Dermis blood vessel endothelial cell (primary cell): ENCODE measurements around the gene PITPNM3. TPM values are rescaled to one million over a fixed set of nuclear protein-coding genes. Genes with fewer than 3 reads are reported as not detected.
"Not testable (repeated sequence)": the region's sequence is repeated elsewhere in the genome, so short reads cannot be mapped to it uniquely, and the experiment has no call there.

Source experiments
- DNase-seq: peaks from one replicate; pipeline ENCODE4 v3.0.0; 2010
- total RNA-seq: library from RNA; depleted of rRNA; stranded (reverse); fragments of >200 nt; gene quantifications from 2 replicates; pipeline ENCODE4 v1.2.3, GENCODE V29; 2014

The PITPNM3 gene
- total RNA-seq, 1 donor from 2014 or later: 0.34 TPM

DNA sequence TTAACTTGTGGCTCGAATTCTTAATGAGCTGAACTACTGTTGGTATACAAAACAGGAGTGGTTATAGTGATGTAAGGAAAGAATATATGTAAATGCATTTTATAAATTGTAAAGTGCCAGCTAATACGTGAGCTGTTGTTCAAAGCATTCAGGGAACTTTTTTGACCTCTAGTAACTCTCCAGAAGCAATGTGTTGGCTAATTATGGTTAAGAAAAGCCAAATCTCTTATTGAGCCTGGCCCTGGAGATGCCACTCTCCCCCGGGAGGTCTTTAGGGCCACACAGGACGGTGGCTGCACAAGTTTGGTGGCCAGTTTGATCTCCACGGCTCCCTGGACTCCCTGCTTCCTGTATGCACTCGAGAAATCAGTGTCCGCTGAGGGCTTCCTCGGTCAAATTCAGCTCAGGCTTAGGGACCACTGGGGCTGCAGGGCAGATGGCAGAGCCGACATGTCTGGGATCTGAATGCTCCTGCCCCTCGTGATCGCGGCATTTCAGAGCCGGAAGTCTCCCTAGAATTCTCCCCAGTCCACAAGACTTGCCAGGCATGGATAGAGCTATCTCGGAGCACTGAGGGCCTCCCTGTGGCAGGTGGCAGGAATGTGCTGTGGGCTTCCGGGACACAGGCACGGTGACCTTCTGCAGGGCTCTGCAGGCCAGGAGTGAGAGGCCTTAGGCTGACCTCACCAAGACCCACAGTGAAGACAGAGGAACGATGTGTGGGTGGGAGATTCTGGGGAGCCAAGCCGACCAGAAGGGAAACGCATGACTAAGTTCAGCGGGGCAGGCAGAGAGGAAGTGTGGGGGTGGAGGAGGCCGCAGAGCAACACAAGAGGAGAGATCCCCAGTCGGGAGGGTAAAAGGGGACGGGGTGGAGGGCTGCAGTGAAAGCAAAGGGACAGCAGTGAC lies 18.6 kb upstream of the PITPNM3 start:
- peak; percentile 76 for DNase-seq

DNA sequence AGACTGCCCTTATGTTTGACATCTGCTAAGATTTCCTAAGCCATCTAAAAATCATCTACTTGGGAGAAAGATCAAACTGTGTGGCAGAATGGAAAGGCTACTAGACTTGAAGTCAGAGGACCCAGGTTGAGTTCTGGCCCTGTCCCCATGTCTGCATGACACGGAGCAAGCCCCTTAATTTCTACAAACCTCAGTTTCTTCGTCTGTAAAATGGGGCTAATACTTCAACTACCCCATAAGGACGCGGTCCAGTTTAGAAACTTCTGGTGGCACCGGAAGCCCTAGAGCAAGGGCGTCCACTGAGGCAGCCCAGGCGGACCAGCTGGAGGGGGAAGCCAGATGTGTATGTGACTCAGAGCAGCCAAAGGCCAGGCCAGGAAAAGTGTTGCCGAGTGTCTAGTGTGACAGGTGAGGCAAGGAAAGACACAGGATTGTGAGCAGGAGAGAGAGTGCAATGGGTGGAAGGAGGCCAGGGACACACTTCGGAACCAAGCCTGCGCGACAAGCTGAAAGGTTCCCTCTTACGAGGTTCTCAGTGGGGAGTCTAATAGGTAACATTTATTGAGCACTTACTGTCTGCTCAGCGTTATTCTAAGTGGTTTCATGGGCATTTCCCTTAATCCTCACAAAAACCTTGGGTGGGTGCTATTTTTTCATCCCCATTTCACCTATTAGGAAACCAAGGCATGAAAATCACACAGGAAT lies 17.8 kb upstream of the PITPNM3 start:
- DNase-seq: no peak

DNA sequence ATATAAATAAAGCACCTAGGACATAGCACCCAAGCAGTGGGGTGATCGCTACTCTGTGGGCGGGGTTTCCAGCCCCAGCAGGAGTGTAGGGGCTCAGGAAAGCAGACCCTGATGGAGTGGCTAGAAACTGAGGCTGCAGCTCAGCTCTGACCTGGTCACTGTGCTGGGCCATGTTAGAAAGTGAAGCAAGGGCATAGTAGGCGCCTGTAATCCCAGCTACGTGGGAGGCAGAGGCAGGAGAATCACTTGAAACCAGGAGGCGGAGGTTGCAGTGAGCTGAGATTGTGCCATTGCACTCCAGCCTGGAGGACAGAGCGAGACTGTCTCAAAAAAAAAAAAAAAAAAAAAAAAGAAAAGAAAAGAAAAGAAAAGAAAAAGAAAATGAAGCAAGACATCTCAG lies 17.1 kb upstream of the PITPNM3 start:
- DNase-seq: not testable (repeated sequence)

DNA sequence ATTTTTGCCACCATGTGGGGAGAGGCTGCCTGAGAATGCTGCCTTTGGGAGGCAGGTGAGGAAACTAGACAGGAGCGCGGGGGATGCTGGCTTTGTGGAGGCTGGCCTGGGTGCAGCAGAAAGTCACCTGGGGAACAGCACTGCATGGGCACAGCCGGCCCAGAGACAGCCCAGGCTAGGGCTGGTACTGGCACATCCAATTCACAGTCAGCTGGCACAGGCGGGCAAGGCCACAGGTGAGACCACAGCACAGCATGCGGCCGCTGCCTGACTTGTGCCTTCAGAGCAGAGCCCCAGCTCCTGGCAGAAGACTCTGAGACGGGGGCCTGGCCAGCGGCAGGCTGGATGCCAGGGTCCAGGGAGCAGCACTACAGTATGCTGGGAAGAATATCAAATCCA lies 16.6 kb upstream of the PITPNM3 start:
- DNase-seq: no peak

DNA sequence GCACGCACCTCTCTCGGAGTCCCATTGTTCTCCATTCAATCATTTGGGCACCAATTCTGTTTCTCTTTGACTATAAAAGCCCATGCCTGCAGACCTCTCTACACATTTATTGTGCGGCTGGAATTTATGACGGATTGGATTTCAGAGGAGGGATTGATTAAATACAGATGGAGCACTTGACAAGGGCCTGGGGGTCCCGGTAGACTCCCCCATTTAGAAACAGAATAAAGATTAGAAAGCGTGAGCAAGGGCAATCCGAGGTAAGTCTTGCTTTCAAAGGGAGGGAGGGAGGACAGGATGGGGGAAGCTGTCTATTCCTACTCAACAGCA lies 15.1 kb upstream of the PITPNM3 start:
- no peak for DNase-seq

DNA sequence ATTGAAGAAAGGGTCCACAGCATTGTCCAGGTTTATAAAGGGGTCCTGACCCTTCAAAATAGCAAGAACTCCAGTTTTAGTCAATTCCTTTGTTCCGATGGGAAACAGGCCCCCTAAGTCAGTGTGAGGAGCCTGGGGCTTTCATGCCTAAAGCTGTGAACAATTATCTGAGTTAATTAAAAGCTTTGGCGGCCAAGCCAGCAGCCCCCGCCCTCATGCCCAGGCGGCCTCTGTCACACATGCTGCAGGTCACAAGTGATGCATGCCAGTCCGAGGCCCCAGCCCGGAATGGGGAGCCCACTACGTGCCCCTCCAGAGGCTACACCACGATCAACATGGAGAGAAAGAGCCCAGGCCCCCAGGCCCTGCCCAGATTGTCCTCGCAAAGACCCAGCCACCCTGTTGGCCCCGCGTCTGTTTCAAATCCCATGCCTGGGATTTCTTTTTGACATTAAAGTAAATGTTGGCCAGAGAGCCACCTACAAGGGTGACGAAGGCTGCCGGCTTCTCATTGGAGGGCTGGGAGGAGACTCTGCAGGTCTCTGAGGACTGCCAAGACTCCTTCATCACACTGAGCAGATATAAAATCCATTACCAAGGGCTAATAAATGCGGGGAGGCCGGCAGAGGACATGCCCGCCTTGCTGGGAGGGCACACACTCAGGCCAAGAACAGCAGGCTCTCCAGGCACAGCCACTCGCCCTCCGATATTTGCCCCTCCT lies 14.5 kb upstream of the PITPNM3 start:
- no peak for DNase-seq

DNA sequence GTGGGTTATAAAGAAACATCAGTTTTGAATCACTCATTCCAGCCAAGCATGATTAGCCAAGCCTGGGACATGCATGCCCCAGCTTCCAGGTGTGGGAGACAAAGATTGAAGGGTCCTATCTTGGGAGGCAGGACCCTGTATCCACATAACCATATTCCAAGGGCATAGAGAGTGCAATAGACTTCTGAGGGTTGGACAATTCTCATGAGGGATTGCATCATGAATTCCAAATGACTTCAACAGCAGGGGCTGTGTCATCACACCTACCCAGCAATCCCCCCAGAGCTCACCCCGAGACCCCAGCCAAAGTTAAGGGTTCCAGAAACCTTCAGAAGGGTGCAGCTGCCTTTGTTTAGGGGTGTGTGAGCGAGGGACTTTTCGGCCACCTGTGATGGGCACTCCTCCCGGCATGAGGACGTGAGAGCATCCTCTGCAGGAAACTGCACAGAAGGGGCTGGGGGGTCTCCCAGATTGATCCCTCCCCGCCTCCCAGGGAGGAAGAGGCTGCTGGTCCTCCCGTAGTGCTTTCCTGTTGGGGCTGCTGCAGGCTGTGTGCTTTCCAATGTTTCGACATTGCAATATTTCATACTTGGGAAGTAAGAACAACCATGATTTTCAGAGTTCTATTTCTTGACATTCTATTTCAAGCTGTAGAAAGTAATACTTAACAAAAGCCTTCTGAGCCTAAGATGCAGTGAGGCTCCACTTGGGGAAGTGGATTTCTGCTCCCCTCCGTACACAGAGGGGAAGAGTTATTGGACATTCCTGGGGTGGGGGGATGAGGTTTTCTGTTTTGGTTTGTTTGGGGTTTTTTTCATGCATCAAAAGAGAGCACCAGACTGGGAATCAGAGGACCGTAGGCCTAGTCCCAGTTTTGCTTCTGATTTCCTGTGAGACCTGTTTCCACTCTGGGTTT lies 13.3 kb upstream of the PITPNM3 start:
- no peak for DNase-seq

DNA sequence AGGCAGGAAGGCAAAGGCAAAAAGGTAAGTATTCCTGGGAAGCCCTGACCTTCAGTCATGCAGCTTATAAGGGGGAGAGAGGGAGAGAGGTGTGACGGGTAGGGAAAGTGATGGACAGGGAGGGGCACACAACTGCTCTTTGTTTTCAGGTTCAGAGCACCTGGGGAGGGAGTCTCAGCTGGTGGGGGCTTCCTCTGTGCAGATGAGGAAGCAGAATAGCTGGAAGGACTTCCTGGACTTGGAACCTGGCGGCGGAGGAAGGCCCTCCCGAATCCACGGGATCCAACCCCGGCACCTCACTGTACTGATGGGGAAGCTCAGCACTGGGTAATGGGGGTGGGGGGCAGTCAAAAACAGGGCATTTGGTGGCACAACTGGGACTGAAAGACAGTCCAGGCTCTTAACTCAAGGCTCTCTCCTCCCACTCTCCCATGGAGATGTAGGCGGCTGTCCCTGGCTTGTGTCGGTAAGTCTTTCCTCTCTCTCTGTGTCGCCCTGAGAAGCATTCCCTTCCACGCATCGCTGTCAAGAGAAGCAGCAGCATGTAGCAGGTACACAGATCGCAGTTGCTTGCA lies 11.9 kb upstream of the PITPNM3 start:
- DNase-seq: no peak

DNA sequence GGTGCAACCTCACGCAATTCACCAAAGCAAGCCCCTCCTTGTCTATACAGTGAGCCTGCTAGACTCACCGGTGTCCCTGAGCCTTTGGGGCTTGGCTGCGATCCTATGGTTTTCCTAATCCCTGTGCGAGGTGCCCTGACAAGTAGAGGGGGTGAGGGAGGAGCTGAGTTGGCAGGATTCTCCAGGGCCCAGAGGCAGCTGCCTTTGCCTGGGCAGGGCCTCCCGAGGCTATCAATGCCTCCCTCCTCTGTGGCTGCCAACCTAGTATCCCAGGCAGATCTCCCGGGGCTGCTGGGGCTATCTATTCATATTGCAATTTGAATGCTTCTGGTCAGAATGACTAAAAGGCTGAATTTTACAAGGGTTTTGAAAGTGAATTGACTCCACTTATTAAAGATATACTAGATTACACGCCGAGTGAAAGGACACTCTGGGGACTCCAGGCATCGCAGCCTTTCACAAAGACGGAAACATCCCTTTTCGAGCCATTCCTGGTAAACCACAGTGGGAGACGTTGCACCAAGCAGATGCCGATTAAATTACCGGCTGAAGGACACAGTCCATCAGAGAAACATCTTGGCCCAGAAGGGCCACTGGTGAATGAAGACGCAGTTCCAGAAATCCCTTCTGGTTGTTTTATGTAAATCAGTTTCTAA lies 11.3 kb upstream of the PITPNM3 start:
- no peak for DNase-seq

DNA sequence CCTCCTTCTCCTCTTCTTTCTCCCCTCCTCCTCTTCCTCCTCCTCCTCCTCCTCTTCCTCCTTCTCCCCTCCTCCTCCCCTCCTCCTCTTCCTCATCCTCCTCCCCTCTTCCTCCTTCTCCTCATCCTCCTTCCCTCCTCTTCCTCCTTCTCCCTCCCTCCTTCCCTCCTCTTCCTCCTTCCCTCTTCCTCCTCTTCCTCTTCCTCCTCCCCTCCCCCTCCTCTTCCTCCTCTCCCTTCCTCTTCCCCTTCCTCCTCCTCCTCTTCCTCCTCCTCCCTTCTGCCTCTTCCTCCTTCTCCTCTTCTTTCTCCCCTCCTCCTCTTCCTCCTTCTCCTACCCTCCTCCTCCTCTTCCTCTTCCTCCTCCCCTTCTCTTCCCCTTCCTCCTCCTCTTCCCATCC lies 5.1 kb upstream of the PITPNM3 start:
- no peak for DNase-seq

DNA sequence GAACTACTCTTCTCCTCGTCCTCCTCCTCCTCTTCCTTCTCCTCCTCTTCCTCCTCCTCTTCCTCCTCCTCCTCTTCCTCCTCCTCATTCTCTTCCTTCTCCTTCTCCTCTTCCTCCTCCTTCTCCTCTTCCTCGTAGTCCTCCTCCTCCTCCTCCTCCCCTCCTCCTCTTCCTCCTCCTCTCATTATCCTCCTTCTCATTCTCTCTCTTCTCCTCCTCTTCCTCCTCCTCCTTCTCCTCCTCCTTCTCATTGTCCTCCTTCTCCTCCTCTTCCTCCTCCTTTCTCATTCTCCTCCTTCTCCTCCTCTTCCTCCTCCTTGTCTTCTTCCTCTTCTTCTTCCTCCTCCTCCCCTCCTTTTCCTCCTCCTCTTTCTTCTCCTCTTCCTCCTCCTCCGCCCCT lies 4.1 kb upstream of the PITPNM3 start:
- DNase-seq: no peak

DNA sequence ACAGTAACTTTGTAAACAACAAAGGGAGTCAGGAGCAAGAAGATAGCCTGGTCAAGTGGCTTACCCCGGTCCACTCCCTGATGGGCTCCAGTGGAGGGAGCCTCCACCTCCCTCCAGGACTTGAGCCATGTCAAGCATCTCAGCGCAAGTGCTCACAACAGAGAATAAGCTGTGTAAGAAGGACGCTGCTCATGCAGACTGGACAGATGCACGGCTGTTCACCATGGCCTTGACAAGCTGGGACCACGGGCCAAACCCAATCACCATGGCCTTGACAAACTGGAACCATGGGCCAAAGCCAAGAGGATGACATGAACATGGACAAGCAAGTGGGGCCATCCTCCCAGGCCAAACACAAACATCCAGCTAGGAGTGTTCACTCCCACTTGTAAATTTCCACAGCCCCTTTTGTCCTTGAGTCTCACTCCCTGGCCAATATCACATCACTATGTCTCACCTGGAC lies 3.4 kb upstream of the PITPNM3 start:
- no peak for DNase-seq

DNA sequence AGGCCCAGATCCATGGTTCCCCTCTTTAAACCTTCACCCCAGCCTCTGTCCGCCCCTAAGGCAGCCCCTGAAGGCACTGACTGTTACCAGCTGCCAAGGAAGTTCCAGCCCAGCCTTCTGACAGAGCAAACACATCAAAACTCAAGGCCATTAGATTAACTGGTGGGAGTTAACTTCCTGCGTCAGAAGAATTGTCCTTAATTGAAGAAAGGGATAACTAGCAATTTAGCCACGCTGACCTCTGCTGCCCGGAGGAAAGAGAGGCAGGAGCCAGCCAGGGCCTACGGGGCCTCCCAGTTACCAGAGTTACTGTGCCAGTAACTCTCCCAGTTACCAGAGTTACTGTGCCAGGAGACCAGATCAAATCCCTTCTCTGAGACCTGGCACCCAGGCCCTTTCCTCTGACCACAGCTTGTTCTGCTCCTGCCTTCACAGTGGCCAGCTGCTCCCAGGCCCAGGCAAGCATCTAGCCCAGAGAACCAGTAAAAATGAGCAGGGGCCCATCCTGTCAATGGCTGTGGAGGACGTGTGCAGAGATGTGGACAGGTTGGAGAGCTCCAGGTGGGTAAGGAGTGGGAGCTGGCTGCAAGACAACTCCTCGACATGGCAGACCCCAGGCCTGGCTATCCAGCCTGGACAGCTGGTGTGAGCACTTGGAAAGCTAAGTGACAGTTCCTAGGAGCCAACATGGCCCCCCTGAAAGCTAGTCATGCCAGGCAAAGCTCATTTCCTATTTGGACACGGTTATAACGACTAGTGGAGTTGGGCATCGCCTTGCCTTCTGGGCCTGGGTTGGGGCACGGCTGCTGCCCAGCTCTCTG lies 2.8 kb upstream of the PITPNM3 start:
- peak; percentile 39 for DNase-seq

DNA sequence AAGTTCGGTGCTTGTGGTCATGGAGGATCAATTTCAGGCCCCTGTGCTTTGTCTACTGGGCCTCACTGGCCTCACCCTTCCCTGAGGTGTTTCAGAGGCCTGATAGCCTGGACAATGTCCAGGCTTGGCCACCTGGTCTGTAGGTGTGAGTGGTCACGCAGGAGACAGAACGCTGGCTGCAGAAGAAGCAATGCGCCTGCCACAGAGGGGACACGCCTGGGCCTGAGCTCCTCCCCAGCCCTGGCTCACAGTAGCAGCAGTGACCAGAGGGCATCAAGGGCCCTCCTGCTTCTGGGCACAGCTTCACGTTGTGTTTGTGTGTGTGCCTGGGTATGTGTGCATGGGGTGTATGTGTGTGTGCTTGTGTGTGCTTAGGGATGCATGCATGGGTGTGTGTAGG lies 1.9 kb upstream of the PITPNM3 start:
- no peak for DNase-seq

DNA sequence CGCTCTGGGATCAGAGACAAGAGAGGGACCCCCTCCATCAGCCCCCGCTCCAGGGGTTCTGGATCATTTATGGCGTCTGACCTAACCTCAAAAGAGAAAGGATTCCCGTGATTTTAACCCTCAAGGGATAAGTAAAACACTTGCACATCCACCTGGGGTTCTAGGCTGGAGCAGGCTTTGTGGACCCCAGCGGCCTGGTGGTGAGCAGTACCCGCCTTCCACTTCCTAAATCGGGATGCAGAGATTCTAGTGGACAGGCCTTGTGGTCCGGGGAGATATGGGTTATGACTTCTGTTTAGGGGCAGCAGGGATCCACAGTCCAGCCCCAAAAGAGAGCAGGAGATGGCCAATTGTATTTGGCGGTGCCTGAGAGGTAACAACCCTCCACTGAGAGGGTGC lies 684 bp upstream of the PITPNM3 start:
- no peak for DNase-seq

DNA sequence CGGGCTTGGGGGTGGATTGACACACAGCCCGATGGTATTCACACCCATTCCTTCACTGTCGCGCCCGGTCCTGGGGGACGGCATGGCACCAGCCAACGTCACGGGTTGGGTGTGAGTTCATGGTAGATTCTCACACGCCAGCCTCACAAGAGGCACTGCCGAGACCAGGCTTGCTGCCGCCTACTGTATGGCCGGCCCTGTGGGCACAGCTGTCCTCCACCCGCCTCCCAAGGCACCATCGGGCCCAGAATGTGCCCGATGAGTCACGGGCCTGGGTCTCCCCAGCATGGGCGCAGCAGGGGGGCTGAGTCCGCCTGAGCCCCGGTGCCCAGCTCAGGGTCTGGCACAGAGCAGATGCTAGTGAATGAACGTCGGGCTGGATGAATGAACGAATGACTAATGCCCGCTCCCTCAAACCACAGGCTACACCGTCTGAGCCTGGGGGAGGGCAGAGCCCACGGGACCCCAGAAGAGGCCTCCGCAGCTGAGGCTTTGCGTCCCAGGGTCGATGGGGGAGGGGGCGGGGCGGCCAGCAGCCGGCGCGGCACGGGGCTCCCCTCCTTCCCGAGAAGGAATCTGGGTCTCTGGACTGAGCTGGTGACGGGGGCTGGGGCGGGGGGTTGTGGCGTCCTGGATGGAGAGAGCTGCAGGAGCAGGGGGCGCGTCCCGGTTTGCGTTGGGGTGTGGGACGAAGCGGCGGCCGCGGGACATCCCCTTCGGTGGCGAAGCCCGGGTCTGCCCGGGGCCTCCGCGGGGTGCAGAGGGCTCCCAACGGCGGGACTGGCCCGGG lies 829 bp downstream of the PITPNM3 start:
- peak; percentile 32 for DNase-seq

DNA sequence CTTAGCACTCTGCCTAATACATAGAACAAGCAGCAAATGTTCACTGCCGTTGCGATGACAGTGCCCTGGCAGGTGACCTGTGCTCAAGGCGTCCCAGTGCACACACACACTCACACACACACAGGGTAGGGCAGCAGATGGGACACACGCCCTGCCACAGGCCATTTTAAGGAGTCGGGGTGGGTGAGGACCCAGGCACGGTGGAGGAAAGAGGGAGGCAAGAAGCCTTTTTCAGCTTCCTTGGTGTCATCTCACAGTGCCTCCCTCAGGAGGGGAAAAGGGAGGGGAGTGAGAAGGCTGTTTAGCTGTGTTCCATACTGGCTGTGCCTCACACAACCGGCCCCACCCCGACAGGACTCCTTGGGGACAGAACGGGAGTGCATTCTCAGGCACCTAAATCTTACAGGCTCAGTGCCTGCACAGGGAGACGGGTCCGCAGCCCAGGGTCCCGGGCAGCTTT lies 1.5 kb downstream of the PITPNM3 start:
- no peak for DNase-seq

DNA sequence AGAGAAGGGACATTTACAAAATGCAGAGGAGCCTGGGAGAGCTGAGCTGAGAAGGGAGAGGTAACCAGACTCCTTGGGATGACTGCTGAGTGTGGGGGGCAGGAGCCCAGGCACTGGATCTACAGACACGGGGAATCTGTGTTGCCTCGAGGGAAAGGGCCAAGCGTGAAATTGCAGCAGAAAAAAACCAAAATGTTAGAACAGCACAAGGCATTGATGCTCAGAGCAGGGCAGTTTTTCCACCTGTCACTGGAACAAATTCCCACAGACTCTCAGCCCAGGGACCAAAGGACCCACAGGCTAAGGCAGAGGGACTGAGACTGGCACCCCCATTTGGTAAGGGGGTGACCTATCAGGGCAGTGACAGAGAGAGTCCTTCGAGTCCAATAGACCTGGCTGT lies 2.0 kb downstream of the PITPNM3 start:
- DNase-seq: no peak

DNA sequence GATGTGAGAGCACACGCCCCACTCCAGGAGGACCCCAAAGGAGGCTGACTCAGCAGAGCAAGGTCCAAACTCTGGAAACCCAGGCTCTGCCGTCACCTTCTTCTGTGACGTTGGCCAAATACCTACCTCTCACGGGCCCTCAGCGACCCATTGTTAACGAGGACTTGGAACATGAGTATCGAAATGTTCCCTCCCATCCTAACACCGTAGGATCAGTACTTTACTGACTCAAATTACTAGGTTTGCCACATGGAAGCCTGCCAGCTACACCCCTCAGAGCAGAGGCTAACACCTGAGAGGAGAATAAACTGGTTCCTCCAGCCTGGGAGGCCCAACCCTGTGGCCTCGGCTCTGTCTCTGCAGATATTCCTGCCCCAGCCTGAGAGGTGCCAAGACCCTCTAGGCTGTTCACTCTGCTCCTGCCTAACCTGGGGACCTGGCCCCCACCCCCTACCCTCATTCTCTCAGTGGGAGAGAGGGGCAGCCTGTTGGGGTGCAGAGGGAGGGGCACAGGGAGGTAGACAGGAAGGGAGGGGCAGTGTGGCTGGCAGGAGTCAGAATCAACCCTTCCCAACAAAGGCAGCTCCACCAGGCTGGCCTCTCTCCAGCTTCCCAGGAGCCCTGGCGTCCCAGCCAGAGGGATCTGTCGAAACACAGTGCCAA lies 4.4 kb downstream of the PITPNM3 start:
- no peak for DNase-seq
